T47D (cell line): Measurements from ENCODE around the gene EVL.

ENCODE experiments used
- DNase-seq, 2 experiments: peaks; one replicate each; pipeline versions ENCODE4 v3.0.0 to v3.0.0-alpha.2; 2011 to 2012; ENCODE audit warnings: low read depth in 1 of 2, low spot score in 1 of 2
- JUND ChIP-seq: IDR thresholded peaks from 2 replicates; pipeline ENCODE4 v1.6.1; 2012; ENCODE audit warnings: low read depth
- in situ Hi-C: cut with HindIII; loops from 2 replicates; pipeline ENCODE4 v1.10.0; 2016; ENCODE audit warnings: low sequenced_read_pairs, low pct_unique_long_range_greater_than_20kb

Gene EVL

DNA sequence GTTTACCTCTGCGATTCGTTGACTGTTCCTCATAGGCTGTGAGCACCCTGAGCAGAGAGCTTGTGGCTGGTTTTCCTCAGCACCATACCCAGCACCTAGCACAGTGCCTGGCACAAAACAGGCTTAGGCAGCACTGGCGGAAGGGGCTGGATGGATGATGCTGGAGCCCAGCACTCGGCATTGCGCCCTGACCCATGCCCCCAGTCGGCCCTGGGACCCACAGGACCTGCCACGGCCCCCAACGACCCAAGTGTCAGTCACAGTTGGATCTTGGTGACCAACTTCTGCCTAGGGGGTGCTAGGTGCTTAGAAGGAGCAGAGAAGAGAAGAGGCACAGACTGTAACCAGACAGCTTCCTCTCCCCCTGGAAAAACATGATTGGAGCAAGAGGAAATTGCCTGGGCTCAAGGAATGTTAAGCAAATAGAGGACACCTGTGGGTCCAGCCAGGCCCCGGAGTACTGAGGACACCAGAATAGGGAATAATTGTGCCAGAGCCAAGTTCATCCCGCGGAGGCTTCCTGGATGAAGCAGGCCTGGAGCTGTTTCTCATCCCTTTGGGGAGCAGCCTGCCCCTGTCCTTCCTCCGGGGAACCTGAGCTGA is 62.7 kb downstream of the EVL start:
- in situ Hi-C loops = no loop called here
- no peak for TF ChIP-seq JUND
- no peak for DNase-seq

DNA sequence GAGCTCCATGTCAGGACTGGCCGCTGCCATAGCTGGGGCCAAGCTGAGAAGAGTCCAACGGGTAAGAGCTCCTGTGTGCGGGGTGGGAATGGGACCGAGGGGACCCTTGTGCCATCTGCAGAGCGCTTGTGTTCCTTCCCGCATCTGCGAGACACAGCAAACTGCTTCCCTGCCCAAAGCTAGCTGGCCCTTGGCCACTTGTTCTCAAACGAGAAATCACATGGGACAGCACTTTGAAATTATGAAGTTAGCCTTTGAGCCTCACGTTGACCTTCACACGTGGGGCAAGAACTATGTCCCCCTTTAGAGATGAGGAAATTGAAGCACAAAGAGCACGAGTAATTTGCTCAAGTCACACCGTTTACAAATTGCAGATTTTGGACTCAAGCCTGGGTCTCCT is 63.5 kb downstream of the EVL start:
- in situ Hi-C loops = no loop called here
- no peak for TF ChIP-seq JUND

GRCh38 chr14:100129161-100129589 is 64.0 kb downstream of the EVL start:
- in situ Hi-C loops = no loop called here
- no peak for TF ChIP-seq JUND
- DNase-seq = no peak

More for the DNA sequence above, 63.5 kb downstream of the EVL start:
- DNase-seq = no peak

- in situ Hi-C loops = no loop called here
- no peak for DNase-seq
- TF ChIP-seq JUND = no peak
Measured at GRCh38 chr14:100130521-100130920, 65.3 kb downstream of the EVL start.

- TF ChIP-seq JUND = no peak
- in situ Hi-C loops = no loop called here
- peak; percentile 68 to 91 for DNase-seq
Measured at GRCh38 chr14:100131181-100131580, 66.0 kb downstream of the EVL start.

DNA sequence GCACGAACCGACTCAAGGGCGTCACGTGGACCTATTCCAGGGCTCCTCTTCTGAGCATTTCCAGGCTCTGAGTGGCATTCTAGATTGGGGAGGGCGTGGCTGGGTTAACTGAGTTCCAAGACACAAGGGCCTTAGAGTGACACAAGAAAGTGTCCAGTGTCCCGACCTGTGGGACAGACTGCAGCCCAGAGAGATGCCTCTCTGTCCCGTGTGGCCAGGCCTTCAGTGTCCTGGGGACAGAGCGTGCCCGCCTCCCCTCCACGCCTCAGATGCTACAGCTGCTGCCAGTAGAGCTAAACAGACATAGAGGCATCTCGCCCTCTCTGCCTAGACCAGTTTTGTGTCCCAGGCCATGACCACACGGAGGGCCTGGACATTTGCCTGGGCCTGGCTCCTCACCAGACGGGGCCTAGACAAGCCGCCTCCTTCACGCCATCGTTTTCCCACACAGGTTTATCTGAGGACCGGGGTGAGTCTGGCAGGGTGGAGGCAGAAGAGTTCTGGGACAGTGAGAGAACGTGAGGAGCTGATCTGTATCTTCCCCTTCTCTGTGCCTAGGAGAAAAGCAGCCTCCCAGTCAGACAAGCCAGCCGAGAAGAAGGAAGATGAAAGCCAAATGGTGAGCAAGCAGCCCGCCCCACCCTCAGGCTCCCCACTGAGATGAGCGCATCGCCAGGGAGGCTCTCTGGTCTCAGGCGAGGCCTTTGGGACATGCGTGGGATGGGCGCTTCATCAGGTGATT is 67.1 kb downstream of the EVL start:
- no peak for DNase-seq

DNA sequence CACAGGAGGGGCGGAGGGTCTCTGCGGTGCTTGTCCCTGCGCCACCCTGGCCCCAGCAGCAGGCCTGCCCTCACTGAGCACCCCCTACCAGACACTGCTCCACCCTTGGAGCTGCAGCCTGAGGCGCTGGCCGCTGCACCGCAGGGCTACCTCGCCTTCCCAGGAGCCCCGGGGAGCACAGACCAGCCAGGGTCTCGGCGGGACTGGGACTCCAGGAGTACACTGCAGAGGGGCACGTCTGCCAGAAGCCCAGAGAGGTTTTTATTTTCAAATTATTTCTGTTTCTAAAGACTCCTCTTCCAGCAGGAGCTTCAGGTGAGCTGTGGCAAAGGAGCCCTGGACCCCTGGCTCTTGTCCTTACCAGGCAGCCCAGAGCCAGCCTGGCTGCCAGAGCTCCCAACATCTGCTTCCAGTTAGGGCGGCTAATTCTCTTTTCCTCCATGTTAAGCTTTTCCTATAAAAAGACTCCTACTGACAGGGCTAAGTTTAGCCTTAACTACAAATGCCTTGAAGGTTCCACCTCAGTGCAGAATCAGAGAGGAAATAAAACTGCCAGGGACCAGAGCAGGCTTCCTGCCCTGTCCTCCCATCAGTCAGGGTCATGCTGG is 67.8 kb downstream of the EVL start:
- in situ Hi-C loops = no loop called here
- DNase-seq = no peak
- no peak for TF ChIP-seq JUND

More for the DNA sequence above, 67.1 kb downstream of the EVL start:
- in situ Hi-C loops = no loop called here
- TF ChIP-seq JUND = no peak

DNA sequence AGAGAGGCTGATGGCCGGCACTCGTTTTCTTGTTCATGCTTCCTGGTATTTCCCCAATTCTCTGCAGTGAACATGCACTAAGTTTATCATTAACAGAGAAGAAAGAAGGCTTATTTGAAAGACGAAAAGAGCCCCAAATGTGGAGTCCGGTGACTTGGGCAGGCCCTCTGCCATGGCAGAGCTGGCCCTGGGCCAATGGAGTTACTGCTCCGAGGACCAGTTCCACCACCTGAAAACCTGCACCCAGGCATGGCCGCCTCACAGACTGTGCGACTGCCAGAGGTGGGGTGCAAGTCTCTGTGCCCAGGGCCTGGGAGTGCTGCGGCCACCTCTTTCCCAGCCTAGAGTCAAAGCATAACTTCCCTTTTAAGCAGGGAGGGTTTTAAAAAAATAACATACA is 69.4 kb downstream of the EVL start:
- in situ Hi-C loops = no loop called here
- TF ChIP-seq JUND = no peak
- DNase-seq = peak in 1 of 2 experiments; percentile 49

DNA sequence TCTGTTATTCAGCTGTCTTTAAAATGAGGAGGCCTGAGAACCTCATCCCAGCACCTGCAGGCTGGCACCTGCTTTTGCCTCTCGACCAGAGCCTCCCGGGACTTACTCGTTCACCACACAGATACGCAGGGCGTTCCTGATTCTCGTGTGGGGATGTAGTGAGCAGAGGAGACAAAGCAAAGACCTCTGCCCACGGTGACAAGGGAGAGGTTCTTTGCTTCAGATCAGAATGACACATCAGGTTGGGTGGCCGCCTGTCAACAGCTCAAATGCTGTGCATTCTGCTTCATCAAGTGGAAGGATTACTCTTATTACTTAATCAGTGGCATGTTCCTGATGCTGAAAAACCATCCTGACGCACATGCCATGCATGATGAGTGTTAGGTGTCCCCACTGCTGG is 69.9 kb downstream of the EVL start:
- in situ Hi-C loops = no loop called here
- DNase-seq = no peak

DNA sequence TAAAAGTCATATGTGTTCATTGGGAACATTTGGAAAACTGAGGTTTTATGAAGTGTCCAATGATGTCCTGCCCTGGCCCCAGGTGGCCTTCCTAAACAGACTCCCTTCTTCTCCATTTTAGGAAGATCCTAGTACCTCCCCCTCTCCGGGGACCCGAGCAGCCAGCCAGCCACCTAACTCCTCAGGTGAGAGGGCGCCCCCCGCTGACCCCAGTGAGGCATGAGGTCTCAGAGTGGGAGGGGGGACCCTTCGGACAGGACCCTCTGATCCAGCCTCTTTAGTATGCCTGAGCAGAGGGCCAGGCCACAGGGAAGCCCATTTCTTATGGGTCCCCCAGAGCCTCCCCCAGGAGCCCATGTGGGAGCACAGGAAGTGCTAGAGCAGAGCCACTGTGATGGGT is 70.6 kb downstream of the EVL start:
- no peak for DNase-seq
- in situ Hi-C loops = no loop called here
- TF ChIP-seq JUND = no peak

More for the DNA sequence above, 69.9 kb downstream of the EVL start:
- TF ChIP-seq JUND = no peak

DNA sequence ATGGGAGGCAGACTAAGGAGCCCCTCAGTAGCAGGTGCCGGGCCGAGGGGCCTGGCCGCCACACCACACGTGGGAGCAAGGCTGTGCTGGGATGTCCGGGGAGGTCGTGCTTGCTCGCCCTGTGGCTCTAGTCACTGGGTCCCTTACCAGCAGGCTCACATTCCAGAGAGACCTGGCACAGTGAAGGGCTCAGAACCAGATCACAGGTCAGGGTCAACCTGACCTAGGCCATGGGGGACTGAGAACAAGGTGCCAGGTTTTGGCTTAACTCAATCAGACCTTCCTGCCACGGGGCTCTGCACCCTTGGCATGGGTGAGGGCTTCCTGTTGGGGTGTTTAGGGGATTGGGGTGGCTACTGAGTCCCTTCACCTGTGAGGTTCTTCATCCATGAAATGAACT is 72.0 kb downstream of the EVL start:
- in situ Hi-C loops = no loop called here
- no peak; the same call in 1 of the 2 replicates for TF ChIP-seq JUND
- DNase-seq = peak in 1 of 2 experiments; percentile 81

DNA sequence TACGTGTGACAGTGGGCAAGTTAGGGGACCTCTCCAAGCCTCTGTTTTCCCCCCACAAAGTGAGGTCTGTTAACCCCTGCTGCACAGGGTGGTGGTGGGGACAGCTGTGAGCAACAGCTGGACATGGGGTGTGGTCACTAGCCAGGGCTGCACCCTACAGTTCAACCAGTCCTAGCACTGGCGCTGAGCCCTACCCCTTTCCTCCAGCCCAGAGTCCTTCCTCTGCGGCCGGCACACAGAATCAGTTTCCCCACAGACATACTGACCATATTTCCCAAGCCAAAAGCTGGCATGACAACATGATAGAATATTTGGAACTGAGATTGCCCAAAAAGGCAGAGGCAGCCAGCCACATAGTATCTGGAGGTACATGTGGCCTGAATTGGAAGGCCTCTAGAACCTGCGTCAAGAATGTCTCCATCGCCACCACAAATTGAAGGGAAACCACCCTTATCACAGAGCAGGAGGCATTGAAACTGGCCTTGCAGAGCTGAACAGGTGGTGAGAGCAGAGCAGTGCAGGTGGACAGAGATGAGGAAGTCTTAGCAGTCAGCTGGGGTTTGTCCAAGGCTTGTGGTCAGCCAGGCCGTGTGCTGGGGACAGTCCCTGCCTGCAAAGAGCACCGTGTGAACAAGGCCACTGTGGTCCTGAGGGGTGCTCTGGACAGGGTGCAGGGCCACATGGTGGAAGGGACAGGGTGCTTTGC is 73.0 kb downstream of the EVL start:
- in situ Hi-C loops = no loop called here
- no peak for TF ChIP-seq JUND
- peak in 1 of 2 experiments; percentile 53 for DNase-seq

GRCh38 chr14:100138955-100139354 is 73.7 kb downstream of the EVL start:
- no peak for TF ChIP-seq JUND
- no peak for DNase-seq
- in situ Hi-C loops = no loop called here
